GDM1 (cell line): ENCODE measurements around the gene PTCD1.
"Not testable (repeated sequence)": the region's sequence is repeated elsewhere in the genome, so short reads cannot be mapped to it uniquely, and the experiment has no call there.

Source experiments
- DNase-seq: peaks from one replicate; lab custom pipeline; 2025; lab: John Stamatoyannopoulos, UW

Gene PTCD1

DNA sequence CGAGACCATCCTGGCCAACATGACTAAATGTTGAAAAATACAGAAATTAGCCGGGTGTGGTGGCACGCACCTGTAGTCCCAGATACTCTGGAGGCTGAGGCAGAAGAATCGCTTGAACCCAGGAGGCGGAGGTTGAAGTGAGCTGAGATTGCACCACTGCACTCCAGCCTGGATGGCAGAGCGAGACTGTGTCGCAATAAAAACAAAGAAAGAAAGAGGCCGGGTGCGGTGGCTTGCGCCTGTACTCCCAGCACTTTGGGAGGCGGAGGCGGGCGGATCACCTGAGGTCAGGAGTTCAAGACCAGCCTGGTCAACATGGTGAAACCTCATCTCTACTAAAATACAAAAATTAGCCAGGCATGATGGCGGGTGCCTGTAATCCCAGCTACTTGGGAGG, 51.4 kb downstream of the PTCD1 start:
- DNase-seq = not testable (repeated sequence)

DNA sequence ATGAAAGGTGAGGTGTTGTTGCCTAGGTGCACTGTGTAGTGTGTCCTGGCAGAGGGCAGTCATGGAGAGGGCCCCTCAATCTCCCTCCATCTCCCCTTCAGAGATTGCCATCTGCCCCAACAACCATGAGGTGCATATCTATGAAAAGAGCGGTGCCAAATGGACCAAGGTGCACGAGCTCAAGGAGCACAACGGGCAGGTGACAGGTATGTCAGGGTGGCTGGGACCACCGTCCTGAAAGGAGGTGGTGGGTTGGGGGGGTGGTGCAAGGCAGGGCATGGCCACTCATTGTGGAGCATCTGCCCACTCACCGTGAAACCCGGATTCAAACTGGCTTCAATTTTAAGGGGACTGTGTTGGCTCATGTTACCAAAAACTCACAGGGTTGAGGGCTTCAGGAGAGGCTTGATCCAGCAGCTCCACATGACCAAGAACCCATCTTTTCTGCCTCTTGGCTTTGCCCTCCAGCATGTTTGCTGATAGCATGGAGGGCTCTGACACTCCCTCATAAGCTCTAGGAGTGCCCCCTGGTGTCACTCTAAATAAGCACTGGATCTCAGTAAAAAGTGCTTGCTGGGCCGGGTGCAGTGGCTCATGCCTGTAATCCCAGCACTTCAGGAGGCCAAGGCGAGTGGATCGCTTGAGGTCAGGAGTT, 51.9 kb downstream of the PTCD1 start:
- DNase-seq = peak; percentile 52

DNA sequence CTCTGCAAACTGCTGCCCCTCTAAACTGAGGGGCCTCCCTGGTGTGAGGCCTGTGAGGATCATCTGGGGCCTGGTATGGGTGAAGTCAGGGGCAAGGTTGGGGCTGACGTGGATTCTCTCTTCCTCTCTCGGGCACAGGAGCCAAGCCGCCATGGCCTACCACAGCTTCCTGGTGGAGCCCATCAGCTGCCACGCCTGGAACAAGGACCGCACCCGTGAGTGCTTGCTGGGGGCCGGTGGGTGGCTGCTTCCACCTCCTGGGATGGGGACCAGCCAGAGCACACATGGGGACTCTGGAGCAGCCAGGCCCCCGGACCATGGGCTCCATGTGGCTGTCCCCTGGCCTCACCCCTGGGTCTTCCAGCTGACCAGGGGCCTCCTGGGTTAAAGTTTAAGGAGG, 53.0 kb downstream of the PTCD1 start:
- DNase-seq = no peak

GRCh38 chr7:99384523-99384922, 54.1 kb downstream of the PTCD1 start:
- DNase-seq = no peak

DNA sequence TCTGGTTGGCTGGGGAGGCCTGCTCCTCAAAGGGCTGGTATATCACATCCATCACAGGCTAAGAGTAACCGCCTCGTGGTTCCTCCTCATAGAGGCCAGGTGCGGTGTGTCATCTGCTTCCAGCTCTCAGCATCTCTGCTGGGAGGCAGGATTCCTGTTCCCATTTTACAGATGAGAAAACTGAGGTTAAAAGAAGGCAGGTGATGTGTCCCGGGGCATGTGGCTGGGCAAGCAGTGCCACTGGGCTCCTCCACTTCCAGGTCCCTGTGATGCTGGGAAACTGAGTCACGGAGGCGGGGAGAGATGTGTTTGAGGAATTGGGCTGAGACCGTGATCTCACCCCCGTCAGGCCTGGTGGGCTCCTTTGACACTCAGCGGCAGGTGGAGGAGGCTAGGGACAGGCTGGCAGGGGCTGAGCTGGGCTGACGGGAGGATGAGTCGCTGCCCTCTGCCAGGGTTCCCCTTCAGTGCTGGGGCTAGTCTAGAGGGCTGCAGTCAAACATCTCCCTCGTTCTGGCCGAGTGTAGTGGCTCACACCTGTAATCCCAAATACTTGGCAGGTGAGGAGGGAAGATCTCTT, 54.7 kb downstream of the PTCD1 start:
- no peak for DNase-seq

DNA sequence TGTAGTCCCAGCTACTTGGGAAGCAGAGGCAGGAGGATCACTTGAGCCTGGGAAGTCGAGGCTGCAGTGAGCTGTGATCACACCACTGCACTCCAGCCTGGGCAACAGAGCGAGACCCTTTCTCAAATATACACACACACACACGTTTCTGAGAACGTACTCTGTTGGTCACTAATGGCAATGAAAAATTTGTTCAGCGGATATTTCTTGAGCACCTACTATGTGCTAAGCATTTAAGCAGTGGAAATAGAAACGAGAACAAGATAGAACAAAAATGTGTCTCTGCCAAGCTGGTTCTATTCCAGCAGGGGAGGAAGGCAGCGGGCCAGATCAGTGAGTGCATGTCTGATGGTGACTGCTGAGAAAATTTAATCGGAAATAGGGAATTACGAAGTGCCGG, 55.4 kb downstream of the PTCD1 start:
- no peak for DNase-seq

- DNase-seq = no peak
These were observed 56.9 kb downstream of the PTCD1 start for GRCh38 chr7:99381664-99382075.

DNA sequence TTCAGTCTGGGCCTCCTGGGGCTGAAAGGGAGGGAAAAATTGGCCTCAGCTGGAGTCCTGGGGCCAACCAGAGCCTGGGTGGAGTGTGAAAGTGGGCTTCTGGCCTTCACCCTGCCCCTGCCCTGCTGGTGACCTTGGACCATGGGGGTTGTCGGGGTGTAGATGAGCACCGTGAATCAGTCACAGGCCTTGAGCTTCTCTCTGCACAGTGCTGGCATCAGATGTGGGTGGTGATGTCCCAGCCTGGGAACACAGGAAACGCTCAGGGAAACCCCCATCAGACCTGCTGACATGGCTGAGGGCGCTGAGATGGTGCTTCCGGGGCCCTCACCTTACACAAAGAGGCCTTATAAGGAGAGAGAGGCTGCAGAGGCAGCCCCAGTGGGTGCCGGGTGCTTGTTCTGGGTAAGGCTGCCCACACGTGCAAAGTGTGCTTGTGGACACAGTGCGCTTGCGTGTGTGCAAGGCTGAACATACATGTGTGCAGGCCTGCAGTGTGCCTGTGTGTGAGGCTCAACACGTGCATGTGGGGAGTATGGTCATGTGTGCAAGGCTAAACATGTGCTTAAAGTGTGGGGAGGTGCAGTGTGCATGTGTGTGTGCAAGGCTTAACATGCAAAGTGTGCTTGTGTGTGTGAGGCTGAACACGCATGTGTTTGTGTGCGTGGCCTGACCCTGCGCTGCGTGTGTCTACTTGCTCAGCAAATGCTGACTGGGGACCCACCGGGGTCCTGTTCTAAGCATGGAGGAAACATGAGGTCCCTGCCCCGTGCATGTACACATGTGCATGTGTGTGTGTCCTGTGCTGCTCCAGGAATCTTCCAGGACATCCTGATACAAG, 57.6 kb downstream of the PTCD1 start:
- no peak for DNase-seq

DNA sequence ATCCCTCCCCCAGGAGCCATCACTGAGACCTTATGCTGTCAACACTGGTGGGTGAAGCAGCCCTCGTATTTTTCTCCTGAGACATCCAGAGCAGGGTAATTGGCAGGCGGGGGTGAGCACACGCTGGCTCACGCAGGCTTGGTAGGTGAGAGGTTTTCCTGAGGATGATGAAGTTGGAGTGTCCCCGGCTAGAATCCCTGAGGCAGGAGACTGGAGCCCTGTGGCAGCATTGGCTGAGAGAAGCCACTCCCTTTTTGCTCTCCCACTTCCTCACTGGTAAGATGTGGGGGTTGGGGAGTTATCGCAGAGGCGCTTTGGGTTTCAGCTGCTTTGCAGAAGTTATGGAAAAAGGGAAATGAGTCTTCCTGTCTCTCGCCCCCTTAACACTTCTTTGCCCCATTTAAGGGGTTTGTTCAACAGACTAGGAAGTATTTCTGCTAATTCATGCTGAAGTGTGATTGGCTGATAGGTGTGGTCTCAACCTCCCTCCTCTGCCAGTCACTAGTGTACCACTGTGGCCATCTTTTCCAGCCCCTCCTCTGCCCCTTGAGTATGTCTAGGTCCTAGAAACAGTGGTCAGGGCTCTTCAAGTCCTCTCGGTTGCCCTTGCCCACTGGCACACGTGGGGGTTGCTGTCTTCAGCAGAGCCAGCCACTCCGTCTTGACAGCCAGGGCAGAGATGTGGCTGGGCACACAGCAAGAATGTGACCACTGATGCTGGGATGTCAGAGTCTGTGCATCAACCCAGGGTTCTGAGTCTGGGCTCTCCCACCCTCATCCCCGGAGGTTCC, 58.4 kb downstream of the PTCD1 start:
- DNase-seq = peak; percentile 93

- not testable (repeated sequence) for DNase-seq
These were observed 58.9 kb downstream of the PTCD1 start for GRCh38 chr7:99379693-99380031.

GRCh38 chr7:99379043-99379577, 59.5 kb downstream of the PTCD1 start:
- peak; percentile 75 for DNase-seq

- DNase-seq = peak; percentile 63
These were observed 63.4 kb downstream of the PTCD1 start for GRCh38 chr7:99375070-99375807.

DNA sequence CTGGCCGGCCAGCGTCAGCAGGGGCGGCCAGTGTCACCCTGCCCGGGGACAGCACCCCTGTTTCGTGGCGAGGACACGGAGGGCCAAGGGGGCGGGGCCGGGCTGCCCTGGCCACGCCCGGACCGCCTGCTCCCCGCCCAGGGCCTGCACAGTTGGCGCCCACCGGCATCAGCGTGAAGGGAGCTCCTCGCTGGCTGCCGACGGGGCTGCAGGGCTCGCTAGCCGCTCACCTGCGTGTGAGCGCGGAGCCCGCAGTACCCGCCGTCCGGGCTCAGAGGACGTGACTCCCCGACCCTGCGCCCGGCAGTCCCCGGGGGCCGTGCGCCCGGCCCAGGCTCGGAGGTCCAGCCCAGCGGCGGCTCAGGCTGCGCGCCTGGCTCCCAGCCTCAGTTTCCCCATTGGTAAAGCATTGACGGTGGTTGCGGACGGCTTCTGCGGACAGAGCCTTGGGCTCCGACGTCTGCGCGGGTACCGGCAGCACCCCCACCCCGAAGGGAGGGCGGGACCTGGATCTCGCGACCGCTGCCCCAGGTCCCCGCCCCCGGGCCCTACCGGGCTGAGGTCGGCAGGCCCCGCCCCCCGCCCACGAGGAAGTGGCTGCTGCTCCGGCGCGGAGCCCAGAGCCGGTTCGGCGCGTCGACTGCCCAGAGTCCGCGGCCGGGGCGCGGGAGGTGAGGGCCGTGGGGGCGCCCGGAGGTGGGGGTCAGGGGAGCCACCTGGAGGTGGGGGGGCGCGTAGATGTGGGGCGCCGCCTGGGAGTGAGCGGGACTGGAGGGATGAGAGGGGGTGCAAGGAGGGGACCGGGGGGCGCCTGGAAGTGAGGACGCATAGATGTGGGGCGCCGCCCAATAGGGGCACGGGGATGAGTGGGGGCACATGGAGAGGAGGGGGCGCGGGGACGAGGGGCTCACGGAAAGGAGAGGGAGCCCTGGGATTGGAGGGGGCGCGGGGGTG, 64.2 kb downstream of the PTCD1 start, which contains the start of gene ARPC1B:
ARPC1B (plus strand) TSS at position 620 of the 954 bp plus-strand sequence. CDS start 10,985 bp downstream, outside the sequence.
- DNase-seq = peak; percentile 73

GRCh38 chr7:99373091-99374066, 65.2 kb downstream of the PTCD1 start:
- no peak for DNase-seq

- no peak for DNase-seq
These were observed 66.1 kb downstream of the PTCD1 start for GRCh38 chr7:99372275-99373090.

DNA sequence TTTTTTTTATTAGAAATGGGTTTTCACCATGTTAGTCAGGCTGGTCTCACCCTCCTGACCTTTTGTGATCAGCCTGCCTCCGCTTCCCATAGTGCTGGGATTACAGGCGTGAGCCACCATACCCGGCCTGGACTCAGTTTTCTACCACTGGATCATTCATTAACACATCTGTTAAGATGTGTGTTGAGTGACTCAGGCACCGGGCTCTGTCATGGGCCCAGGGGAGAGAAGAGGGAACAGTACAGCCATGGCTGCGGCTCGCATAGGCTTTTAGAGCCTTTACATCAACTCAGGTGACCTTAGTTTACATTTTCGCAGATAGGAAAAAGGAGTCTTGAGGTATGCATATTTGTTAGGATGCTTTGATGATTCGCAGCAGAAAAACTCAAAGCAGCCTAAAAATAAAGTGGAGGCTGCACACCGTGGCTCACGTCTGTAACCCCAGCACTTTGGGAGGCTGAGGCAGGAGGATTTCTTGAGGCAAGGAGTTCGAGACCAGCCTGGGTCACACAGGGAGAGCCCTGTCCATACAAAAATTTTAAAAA, 67.2 kb downstream of the PTCD1 start:
- no peak for DNase-seq

DNA sequence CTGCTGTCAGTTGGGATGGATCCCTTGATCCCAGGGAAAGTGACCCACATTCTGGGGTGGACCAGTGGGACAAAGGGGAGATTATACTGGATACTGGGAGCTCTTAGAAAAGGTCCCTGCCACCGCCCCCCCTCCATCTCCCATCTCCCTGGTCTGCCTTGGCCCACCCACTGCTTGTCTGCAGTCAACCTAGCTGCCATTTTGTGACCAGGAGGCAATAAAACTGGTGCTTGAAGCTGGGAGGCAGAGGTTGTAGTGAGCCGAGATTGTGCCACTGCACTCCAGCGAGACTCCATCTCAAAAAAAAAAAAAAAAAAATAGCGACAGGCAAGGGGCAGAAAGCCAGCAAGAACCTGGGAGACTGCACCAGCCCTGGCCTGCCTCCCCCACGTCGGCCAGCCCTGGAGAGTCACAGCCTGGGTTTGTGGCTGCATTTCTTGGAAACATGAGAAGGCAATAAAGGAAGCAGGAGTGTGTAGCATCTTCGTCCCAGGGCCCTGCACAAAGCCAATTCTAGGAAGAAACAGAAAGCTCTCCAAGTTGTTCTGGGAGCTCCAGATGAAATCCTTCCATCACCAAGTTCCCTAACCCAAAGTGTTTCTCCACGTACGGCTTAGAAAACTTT, 68.7 kb downstream of the PTCD1 start:
- DNase-seq = no peak
